Endothelial cell (in vitro differentiated cells): Measurements from ENCODE around the gene CASZ1. TPM values are rescaled to one million over a fixed set of nuclear protein-coding genes. Genes with fewer than 3 reads are reported as not detected.

Experiments
- DNase-seq: peaks from one replicate; pipeline ENCODE4 v3.0.0; 2021; ENCODE audit warnings: low spot score
- H3K27ac Mint-ChIP-seq: one replicate; pipeline ENCODE4 v1.8.0; 2021; ENCODE audit warnings: mixed read lengths, inconsistent platforms; ENCODE audit not compliant: unreplicated experiment
- H3K27me3 Mint-ChIP-seq: one replicate; pipeline ENCODE4 v1.8.0; 2021; ENCODE audit warnings: mild to moderate bottlenecking, moderate library complexity, mixed read lengths, inconsistent platforms; ENCODE audit not compliant: unreplicated experiment
- H3K36me3 Mint-ChIP-seq: one replicate; pipeline ENCODE4 v1.8.0; 2021; ENCODE audit warnings: mild to moderate bottlenecking, low read depth, mixed read lengths, inconsistent platforms; ENCODE audit not compliant: unreplicated experiment
- H3K4me1 Mint-ChIP-seq: one replicate; pipeline ENCODE4 v1.8.0; 2021; ENCODE audit warnings: mild to moderate bottlenecking, mixed read lengths, inconsistent platforms; ENCODE audit not compliant: unreplicated experiment
- H3K4me3 Mint-ChIP-seq: one replicate; pipeline ENCODE4 v1.8.0; 2021; ENCODE audit warnings: mild to moderate bottlenecking, mixed read lengths, inconsistent platforms; ENCODE audit not compliant: unreplicated experiment
- H3K9me3 Mint-ChIP-seq: one replicate; pipeline ENCODE4 v1.8.0; 2021; ENCODE audit warnings: mixed read lengths, inconsistent platforms; ENCODE audit not compliant: unreplicated experiment
- CTCF ChIP-seq: fragments of 200-600 bp; sonication (generic); IDR thresholded peaks from one replicate; pipeline ENCODE4 v1.5.0; 2021; ENCODE audit warnings: antibody characterized with exemption; ENCODE audit not compliant: unreplicated experiment
- total RNA-seq: library from RNA; stranded (reverse); fragmentation: NEBNext Ultra II Directional; extraction: Animal tissue kit (Norgen Biotek cat#: 25700); gene quantifications from one replicate; pipeline ENCODE4 v1.2.1, GENCODE V29; 2021; ENCODE audit not compliant: unreplicated experiment

Gene CASZ1
- total RNA-seq, 1 donor from 2014 or later, result 6.3 TPM

DNA sequence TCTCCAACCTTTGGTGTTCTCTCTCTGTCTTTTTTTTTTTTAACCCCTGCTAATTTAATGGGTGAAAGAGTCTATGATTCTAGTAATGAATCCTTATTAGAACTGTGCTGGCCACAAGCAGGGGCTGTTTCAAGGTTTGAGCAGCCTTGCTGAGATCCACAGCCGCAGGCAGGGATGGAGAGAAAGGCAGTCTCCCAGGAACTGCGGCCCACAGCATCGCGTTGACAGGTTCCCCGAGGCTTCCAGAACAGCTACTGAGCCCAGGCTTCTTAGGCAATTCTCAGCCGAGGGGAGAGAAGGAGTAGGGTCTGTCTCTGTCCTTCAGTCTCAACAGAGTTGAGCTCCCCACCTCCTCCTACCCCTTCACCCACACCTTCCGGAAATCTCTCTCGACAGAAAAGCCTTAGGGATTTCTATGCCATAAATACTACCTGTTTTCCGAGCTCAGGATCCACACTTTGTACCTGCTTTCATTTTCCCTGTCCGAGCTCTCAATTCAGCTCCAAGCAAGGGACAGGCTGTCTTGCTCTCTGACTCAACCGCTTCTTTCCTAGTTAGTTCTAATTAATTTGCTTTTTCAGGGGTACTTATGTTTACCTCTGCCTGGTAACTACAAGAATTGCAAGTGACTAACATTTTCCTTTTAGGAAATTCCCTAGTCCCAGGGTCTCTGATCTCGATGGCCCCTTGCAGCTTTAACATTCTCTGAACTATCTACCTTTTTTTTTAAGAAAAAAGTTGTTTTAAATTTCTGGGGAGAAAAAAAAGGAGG lies 6.7 kb upstream of the CASZ1 start:
- no peak for TF ChIP-seq CTCF
- peaks cover 10% of the 10 kb centered on the region for H3K4me1 Mint-ChIP-seq
- H3K4me3 Mint-ChIP-seq, result no peak overlapping the region
- no peaks in the 10 kb centered on the region for H3K9me3 Mint-ChIP-seq
- H3K27ac Mint-ChIP-seq, result no peak overlapping the region
- peaks cover 2% of the 10 kb centered on the region for H3K36me3 Mint-ChIP-seq
- H3K27me3 Mint-ChIP-seq, result peaks cover 1% of the 10 kb centered on the region
- no peak for DNase-seq

DNA sequence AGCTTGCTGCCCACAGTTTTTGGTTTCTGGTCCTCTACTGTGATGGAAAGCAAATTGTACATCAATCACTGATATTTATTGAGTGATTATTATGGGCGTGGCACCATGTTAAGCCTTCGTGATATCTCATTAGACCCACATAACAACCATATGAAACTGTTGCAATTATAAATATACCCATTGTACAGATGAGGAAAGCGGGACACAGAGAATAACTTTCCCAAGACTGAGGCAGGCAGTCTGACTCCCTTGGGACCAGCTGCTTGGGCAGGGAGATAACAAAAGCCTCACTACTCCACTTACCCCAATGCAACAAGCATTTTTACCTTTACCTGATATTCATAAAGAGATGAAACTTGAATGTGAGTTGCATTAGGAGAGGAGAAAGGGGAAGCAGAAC lies 4.3 kb upstream of the CASZ1 start:
- no peak for TF ChIP-seq CTCF
- Mint-ChIP-seq H3K36me3 (peaks cover 3% of the 10 kb centered on the region), H3K4me1 (peaks cover 14% of the 10 kb centered on the region), H3K9me3 (no peaks in the 10 kb centered on the region), H3K27ac (no peak overlapping the region), H3K27me3 (peaks cover 3% of the 10 kb centered on the region), H3K4me3 (no peak overlapping the region)
- DNase-seq, result no peak

DNA sequence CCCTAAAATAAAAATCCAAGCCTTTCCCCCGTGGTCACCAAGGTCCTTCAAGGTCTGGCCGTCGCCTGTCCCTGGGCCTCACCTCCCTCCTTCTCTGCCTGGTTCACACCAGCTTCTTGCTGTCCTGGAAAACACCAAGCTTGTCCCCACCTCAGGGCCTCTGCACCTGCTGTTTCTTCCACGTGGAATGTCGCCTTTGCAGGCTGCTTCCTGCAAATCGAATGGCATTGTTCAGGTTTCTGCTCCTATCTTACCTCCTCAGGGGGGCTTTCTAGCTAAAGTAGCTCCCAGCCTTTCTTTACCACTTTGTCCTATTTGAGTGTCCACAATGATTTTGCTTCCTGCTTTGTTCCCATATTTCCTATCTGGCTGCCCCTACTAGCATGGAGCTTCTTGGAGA lies 3.3 kb upstream of the CASZ1 start:
- TF ChIP-seq CTCF, result no peak
- DNase-seq, result no peak
- H3K4me3 Mint-ChIP-seq, result no peak overlapping the region
- no peaks in the 10 kb centered on the region for H3K9me3 Mint-ChIP-seq
- peaks cover 3% of the 10 kb centered on the region for H3K27me3 Mint-ChIP-seq
- peaks cover 3% of the 10 kb centered on the region for H3K36me3 Mint-ChIP-seq
- H3K4me1 Mint-ChIP-seq, result peaks cover 17% of the 10 kb centered on the region
- no peak overlapping the region for H3K27ac Mint-ChIP-seq

DNA sequence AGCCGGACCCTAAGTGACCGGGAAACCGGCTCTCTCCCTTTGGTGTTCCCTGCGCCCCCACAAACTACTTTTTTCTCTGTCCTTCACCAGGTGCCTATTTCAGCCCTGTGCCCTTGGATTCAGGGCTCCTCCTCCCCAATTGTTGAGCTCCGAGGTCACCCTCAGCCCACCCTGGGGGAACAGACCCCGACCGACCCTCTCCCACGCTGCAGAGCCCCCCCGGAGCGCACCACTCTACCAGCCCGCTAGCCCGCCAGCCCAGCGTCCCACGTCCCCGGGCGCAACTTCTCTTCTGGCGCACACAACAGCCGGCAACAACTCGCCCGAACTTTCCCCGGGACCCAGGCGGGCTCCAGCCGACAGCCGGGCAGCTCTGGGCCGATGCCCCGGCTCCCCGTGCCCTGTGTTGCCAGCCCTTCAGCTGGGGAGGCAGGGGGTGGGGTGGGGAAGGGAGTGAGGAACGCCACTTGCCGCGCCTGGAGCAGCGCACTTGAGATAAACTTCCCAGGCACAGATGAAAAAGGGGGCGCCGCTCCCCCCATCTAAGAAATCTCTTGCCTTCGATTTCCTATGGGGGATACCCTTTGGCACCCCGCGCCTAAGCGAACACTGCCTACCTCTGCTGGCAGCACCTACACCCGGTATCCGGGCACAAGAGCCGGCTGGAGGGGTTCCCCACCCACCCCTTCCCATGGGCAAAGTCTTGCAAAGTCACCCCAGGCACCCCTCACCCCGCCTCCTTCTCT lies 997 bp downstream of the CASZ1 start:
- H3K27me3 Mint-ChIP-seq, result peaks cover 6% of the 10 kb centered on the region
- peaks cover 8% of the 10 kb centered on the region for H3K36me3 Mint-ChIP-seq
- no peak for TF ChIP-seq CTCF
- peaks cover 25% of the 10 kb centered on the region for H3K4me1 Mint-ChIP-seq
- peak overlapping the region; percentile 87 for H3K4me3 Mint-ChIP-seq
- DNase-seq, result peak; percentile 30
- no peaks in the 10 kb centered on the region for H3K9me3 Mint-ChIP-seq
- H3K27ac Mint-ChIP-seq, result no peak overlapping the region
